ENCODE measurements around the gene SLC5A11. TPM values are rescaled to one million over a fixed set of nuclear protein-coding genes. Genes with fewer than 3 reads are reported as not detected.

The SLC5A11 gene
- total RNA-seq, 4 donors from 2014 or later: not detected

DNA sequence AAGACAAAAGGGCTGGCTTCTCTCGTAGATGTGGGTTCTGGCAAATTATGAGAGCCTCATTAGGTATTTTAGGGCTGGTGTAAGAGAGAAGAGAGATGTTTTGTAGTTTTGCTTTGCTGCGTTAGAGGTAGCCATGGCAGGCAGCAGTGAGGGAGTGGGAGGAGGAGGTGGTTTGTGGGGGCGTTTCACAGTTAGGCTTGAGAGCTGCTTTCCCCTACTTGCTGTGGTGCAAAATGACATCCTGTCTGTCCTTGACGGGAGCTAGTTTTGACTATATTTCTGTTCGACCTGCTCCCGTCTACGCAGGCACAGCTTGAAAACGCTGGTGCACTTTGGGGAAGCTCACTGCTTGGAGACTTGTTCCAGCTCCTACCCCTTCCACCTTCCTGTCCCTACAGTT, 75.5 kb downstream of the SLC5A11 start:
- Histone ChIP-seq H3K9me3 (no peaks in the 10 kb centered on the region), H3K27ac (no peak overlapping the region), H3K4me1 (no peaks in the 10 kb centered on the region), H3K4me3 (no peak overlapping the region), H3K36me3 (no peaks in the 10 kb centered on the region), H3K27me3 (no peaks in the 10 kb centered on the region)
- intact Hi-C loops (cut with DNase I; ENCODE audit: low total_unique reads): no loop called here
- no peak for DNase-seq
- TF ChIP-seq, protein P1, sequence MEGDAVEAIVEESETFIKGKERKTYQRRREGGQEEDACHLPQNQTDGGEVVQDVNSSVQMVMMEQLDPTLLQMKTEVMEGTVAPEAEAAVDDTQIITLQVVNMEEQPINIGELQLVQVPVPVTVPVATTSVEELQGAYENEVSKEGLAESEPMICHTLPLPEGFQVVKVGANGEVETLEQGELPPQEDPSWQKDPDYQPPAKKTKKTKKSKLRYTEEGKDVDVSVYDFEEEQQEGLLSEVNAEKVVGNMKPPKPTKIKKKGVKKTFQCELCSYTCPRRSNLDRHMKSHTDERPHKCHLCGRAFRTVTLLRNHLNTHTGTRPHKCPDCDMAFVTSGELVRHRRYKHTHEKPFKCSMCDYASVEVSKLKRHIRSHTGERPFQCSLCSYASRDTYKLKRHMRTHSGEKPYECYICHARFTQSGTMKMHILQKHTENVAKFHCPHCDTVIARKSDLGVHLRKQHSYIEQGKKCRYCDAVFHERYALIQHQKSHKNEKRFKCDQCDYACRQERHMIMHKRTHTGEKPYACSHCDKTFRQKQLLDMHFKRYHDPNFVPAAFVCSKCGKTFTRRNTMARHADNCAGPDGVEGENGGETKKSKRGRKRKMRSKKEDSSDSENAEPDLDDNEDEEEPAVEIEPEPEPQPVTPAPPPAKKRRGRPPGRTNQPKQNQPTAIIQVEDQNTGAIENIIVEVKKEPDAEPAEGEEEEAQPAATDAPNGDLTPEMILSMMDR (IDR thresholded peaks at IDR 0.05): no peak
- no peak for TF ChIP-seq POLR2A (IDR thresholded peaks at IDR 0.05)

DNA sequence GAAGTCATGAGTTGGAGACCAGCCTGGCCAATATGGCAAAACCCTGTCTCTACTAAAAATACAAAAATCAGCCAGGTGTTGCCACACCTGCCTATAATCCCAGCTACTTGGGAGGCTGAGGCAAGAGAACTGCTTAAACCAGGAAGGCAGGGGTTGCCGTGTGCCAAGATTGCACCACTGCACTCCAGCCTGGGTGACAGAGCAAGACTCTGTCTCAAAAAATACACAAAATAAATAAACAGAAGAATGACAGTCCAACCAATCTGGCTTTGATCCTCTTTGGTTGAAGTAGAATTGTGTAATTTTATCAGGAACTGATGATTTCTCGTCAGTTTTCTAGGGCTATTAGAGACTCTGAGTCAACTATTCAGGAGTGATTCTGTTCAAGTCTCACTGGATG, 79.4 kb downstream of the SLC5A11 start:
- Histone ChIP-seq H3K27ac (no peak overlapping the region), H3K9me3 (no peaks in the 10 kb centered on the region), H3K36me3 (no peaks in the 10 kb centered on the region), H3K27me3 (no peaks in the 10 kb centered on the region), H3K4me1 (no peaks in the 10 kb centered on the region), H3K4me3 (no peak overlapping the region)
- TF ChIP-seq POLR2A (IDR thresholded peaks at IDR 0.05): no peak
- TF ChIP-seq, protein P1 (IDR thresholded peaks at IDR 0.05): no peak
- intact Hi-C loops (cut with DNase I; ENCODE audit: low total_unique reads): no loop called here
- no peak for DNase-seq

DNA sequence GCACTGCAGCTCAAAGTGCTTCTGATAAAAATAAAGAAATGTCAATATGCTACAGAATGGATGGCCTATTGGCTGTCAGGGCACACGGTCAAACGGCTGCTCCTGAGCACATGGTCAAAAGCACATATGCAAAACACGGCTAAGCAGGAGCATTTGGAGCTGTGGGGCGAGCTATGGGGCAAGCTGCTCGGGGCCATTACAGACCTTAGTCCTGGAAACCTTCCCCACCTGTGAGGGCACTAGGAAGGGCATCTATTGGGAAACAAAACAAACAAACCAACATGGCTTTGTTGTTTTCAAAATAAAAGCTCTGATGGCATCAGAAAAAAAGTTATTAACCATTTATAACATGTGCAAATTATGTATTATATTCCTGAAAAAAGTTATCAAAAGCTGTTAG, 83.6 kb downstream of the SLC5A11 start:
- Histone ChIP-seq H3K27ac (no peak overlapping the region), H3K9me3 (no peaks in the 10 kb centered on the region), H3K4me3 (no peak overlapping the region), H3K36me3 (no peaks in the 10 kb centered on the region), H3K4me1 (no peaks in the 10 kb centered on the region), H3K27me3 (no peaks in the 10 kb centered on the region)
- TF ChIP-seq, protein P1 (IDR thresholded peaks at IDR 0.05): no peak
- no peak for TF ChIP-seq POLR2A (IDR thresholded peaks at IDR 0.05)
- DNase-seq: no peak
- intact Hi-C loops (cut with DNase I; ENCODE audit: low total_unique reads): no loop called here

DNA sequence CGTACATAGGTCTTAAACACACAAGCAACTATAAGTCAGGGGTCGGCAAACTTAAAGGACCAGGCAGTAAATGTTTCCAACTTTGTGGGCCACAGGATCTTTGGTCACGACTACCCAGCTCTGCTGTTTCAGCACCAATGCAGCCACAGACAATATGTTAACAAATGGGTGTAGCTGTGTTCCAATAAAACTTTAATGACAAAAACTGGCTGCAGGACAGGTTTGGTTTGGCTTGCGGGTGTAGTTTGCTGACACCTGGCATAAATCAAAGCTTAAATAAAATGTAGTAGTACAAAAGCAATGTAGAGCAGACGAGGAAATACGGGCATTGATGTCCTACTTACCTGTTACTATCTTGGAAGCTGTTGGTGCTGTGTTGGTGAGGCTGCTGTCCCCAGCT, 84.7 kb downstream of the SLC5A11 start:
- H3K36me3 ChIP-seq: no peaks in the 10 kb centered on the region

DNA sequence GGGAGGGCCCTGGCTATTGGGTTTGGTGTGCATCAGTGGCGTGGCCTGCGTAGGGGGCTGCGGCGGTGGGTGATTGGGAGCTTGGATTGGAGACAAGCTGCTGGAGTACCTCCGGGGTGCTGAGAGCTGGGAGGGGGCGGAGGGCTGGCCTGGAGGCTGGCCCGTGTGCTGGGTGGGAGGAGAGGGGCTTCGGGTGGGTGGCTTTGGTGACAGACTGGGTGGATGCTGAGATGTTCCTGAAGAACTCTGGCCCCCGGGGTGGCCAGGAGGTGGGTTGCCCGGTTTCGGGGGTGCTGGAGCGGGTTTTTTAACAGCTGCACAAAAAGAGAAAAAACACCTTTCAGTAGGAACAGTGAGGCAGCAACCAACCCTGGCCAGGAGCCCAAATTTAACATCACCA, 85.3 kb downstream of the SLC5A11 start:
- no peak overlapping the region for H3K27ac ChIP-seq
- no peaks in the 10 kb centered on the region for H3K9me3 ChIP-seq
- H3K27me3 ChIP-seq: no peaks in the 10 kb centered on the region
- no peak for DNase-seq
- TF ChIP-seq POLR2A (IDR thresholded peaks at IDR 0.05): no peak
- intact Hi-C loops (cut with DNase I; ENCODE audit: low total_unique reads): no loop called here
- no peak overlapping the region for H3K4me3 ChIP-seq
- no peaks in the 10 kb centered on the region for H3K36me3 ChIP-seq
- H3K4me1 ChIP-seq: no peaks in the 10 kb centered on the region

More for the DNA sequence above, 84.7 kb downstream of the SLC5A11 start:
- Histone ChIP-seq H3K27me3 (no peaks in the 10 kb centered on the region), H3K27ac (no peak overlapping the region), H3K4me1 (no peaks in the 10 kb centered on the region), H3K9me3 (no peaks in the 10 kb centered on the region), H3K4me3 (no peak overlapping the region)
- no peak for DNase-seq
- intact Hi-C loops (cut with DNase I; ENCODE audit: low total_unique reads): no loop called here
- TF ChIP-seq, protein P1 (IDR thresholded peaks at IDR 0.05): no peak
- TF ChIP-seq POLR2A (IDR thresholded peaks at IDR 0.05): no peak

DNA sequence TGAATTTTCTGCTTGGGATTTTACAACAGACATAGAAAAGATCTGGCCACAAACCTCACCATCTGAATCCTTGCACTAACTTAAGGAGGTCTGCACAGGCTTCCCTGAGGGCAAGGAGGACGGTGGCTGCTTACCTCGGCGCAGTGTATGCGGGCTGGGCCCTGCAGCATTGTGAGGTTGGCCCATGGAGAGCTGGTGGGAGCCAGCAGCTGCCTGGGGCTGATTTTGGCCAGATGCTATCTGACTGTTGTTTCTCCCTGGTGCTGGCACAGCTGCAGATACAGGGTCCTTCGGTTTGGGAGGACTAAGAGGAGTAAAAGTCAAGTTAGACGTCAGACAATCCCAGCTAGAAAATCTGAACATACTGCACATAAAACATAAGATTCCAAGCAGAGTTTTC, 89.6 kb downstream of the SLC5A11 start:
- Histone ChIP-seq H3K27me3 (no peaks in the 10 kb centered on the region), H3K9me3 (no peaks in the 10 kb centered on the region), H3K4me3 (no peak overlapping the region), H3K27ac (no peak overlapping the region), H3K36me3 (no peaks in the 10 kb centered on the region), H3K4me1 (no peaks in the 10 kb centered on the region)
- intact Hi-C loops (cut with DNase I; ENCODE audit: low total_unique reads): no loop called here
- TF ChIP-seq POLR2A (IDR thresholded peaks at IDR 0.05): no peak
- TF ChIP-seq, protein P1 (IDR thresholded peaks at IDR 0.05): no peak
- no peak for DNase-seq
